ENCODE data around the gene MAML3. TPM values are rescaled to one million over a fixed set of nuclear protein-coding genes. Genes with fewer than 3 reads are reported as not detected.

Gene MAML3
- total RNA-seq, 2 experiments from 2014 or later = 2.5 to 2.9 TPM

- no peaks in the 10 kb centered on the region for H3K9me3 Mint-ChIP-seq
Measured at GRCh38 chr4:139768896-139769295, 385.1 kb downstream of the MAML3 start.

DNA sequence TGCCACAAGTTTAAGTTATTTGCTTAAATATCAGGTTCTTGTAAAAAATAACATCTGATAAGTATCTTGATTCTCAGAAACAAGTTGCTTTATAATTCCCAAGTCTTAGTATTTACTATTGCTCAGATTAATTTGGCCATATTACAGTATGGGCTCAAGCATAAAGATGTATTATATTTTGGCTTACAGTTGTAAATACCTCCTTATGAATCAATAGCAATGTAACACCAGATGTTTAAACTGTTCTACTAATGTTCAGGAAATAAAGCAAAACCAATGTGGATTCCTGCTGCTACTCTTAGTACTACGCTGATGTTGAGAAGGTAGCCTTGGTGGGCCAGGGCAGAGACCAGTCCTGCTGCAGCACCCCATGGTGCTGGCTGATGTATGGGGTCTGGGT, 385.6 kb downstream of the MAML3 start:
- H3K4me1 ChIP-seq (ENCODE audit: insufficient read depth, low read length) = no peaks in the 10 kb centered on the region
- Mint-ChIP-seq H3K4me1 (ENCODE audit: low read depth) (no peaks in the 10 kb centered on the region), H3K27me3 (no peaks in the 10 kb centered on the region), H3K9me3 (no peaks in the 10 kb centered on the region), H3K4me3 (no peak overlapping the region), H3K27ac (no peak overlapping the region), H3K36me3 (ENCODE audit: low read depth) (no peaks in the 10 kb centered on the region)
- no peaks in the 10 kb centered on the region for H3K36me3 ChIP-seq (ENCODE audit: insufficient read depth, low read length)
- ATAC-seq (ENCODE audit: poor library complexity) = no peak
- ChIA-PET CTCF (no interaction called here), POLR2A (no interaction called here)
- no peaks in the 10 kb centered on the region for H3K9me3 ChIP-seq (ENCODE audit: control insufficient read depth in 1 of 2, insufficient read depth in 1 of 2, low read length in 2 of 2)
- H3K27ac ChIP-seq (ENCODE audit: low read depth in 1 of 2, low read length in 2 of 2) = no peak overlapping the region
- H3K4me3 ChIP-seq (ENCODE audit: low read length) = no peak overlapping the region
- TF ChIP-seq, protein P1, sequence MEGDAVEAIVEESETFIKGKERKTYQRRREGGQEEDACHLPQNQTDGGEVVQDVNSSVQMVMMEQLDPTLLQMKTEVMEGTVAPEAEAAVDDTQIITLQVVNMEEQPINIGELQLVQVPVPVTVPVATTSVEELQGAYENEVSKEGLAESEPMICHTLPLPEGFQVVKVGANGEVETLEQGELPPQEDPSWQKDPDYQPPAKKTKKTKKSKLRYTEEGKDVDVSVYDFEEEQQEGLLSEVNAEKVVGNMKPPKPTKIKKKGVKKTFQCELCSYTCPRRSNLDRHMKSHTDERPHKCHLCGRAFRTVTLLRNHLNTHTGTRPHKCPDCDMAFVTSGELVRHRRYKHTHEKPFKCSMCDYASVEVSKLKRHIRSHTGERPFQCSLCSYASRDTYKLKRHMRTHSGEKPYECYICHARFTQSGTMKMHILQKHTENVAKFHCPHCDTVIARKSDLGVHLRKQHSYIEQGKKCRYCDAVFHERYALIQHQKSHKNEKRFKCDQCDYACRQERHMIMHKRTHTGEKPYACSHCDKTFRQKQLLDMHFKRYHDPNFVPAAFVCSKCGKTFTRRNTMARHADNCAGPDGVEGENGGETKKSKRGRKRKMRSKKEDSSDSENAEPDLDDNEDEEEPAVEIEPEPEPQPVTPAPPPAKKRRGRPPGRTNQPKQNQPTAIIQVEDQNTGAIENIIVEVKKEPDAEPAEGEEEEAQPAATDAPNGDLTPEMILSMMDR (IDR thresholded peaks at IDR 0.05) = no peak
- intact Hi-C loops (cut with DNase I, micrococcal nuclease) = loop anchor here in 1 of 2 experiments (10.0 kb wide), 1 partner anchor 164 kb away; no protein-coding TSS in a partner anchor
- DNase-seq = no peak
- no peaks in the 10 kb centered on the region for H3K27me3 ChIP-seq (ENCODE audit: control insufficient read depth in 1 of 2, insufficient read depth in 2 of 2, low read length in 2 of 2)

More at GRCh38 chr4:139768896-139769295, 385.1 kb downstream of the MAML3 start:
- Mint-ChIP-seq H3K4me3 (no peak overlapping the region), H3K27me3 (no peaks in the 10 kb centered on the region), H3K27ac (no peak overlapping the region), H3K36me3 (ENCODE audit: low read depth) (no peaks in the 10 kb centered on the region), H3K4me1 (ENCODE audit: low read depth) (no peaks in the 10 kb centered on the region)
- no peaks in the 10 kb centered on the region for H3K36me3 ChIP-seq (ENCODE audit: insufficient read depth, low read length)
- peak in 1 of 14 experiments; percentile 2 for DNase-seq
- intact Hi-C loops (cut with DNase I, micrococcal nuclease) = loop anchor here in 1 of 2 experiments (10.0 kb wide), 1 partner anchor 164 kb away; no protein-coding TSS in a partner anchor
- no peak for ATAC-seq (ENCODE audit: poor library complexity)
- TF ChIP-seq, protein P1 (IDR thresholded peaks at IDR 0.05) = no peak
- H3K9me3 ChIP-seq (ENCODE audit: control insufficient read depth in 1 of 2, insufficient read depth in 1 of 2, low read length in 2 of 2) = no peaks in the 10 kb centered on the region
- no peaks in the 10 kb centered on the region for H3K27me3 ChIP-seq (ENCODE audit: control insufficient read depth in 1 of 2, insufficient read depth in 2 of 2, low read length in 2 of 2)
- H3K4me3 ChIP-seq (ENCODE audit: low read length) = no peak overlapping the region
- no peak overlapping the region for H3K27ac ChIP-seq (ENCODE audit: low read depth in 1 of 2, low read length in 2 of 2)
- ChIA-PET POLR2A (no interaction called here), CTCF (no interaction called here)
- H3K4me1 ChIP-seq (ENCODE audit: insufficient read depth, low read length) = no peaks in the 10 kb centered on the region

- Histone ChIP-seq H3K36me3 (ENCODE audit: insufficient read depth, low read length) (no peaks in the 10 kb centered on the region), H3K4me1 (ENCODE audit: insufficient read depth, low read length) (no peaks in the 10 kb centered on the region), H3K4me3 (ENCODE audit: low read length) (no peak overlapping the region), H3K9me3 (ENCODE audit: control insufficient read depth in 1 of 2, insufficient read depth in 1 of 2, low read length in 2 of 2) (no peaks in the 10 kb centered on the region), H3K27ac (ENCODE audit: low read depth in 1 of 2, low read length in 2 of 2) (no peak overlapping the region), H3K27me3 (ENCODE audit: control insufficient read depth in 1 of 2, insufficient read depth in 2 of 2, low read length in 2 of 2) (no peaks in the 10 kb centered on the region)
- ATAC-seq (ENCODE audit: poor library complexity) = no peak
- ChIA-PET CTCF (no interaction called here), POLR2A (no interaction called here)
- Mint-ChIP-seq H3K9me3 (no peaks in the 10 kb centered on the region), H3K27ac (no peak overlapping the region), H3K4me3 (no peak overlapping the region), H3K27me3 (no peaks in the 10 kb centered on the region), H3K36me3 (ENCODE audit: low read depth) (no peaks in the 10 kb centered on the region), H3K4me1 (ENCODE audit: low read depth) (no peaks in the 10 kb centered on the region)
- intact Hi-C loops (cut with DNase I, micrococcal nuclease) = loop anchor here in 1 of 2 experiments (10.0 kb wide), 1 partner anchor 163 kb away; no protein-coding TSS in a partner anchor
- DNase-seq = no peak
- TF ChIP-seq, protein P1 (IDR thresholded peaks at IDR 0.05) = no peak
Measured at GRCh38 chr4:139767585-139767984, 386.4 kb downstream of the MAML3 start.

Measured in CD4-positive, alpha-beta T cell (primary cell).